ENCODE results near the gene STARD3. TPM values are rescaled to one million over a fixed set of nuclear protein-coding genes. Genes with fewer than 3 reads are reported as not detected.

The STARD3 gene
- total and polyA plus RNA-seq, 4 donors = 27.4 to 79.7 (median 64.8) TPM

- Histone ChIP-seq H3K27me3 (ENCODE audit: control insufficient read depth in 3 of 3, insufficient read depth in 3 of 3, low read length in 2 of 3) (peaks cover 3 to 57% (median 34%) of the 10 kb centered on the region in 3 donors), H3K9ac (ENCODE audit: insufficient read depth in 1 of 2, low read length in 2 of 2) (no peak overlapping the region), H3K27ac (ENCODE audit: low read depth in 1 of 2, low read length in 1 of 2) (no peak overlapping the region), H3K4me3 (no peak overlapping the region), H3K36me3 (ENCODE audit: control insufficient read depth in 4 of 4, insufficient read depth in 4 of 4, low read length in 4 of 4) (no peaks in the 10 kb centered on the region), H3K9me3 (ENCODE audit: control insufficient read depth in 4 of 4, insufficient read depth in 3 of 4, low read length in 3 of 4) (peaks cover 0 to 3% (median 0%) of the 10 kb centered on the region in 4 donors), H3K4me1 (ENCODE audit: control insufficient read depth in 5 of 5, insufficient read depth in 5 of 5, low read length in 5 of 5) (peaks cover 0 to 4% (median 0%) of the 10 kb centered on the region in 5 donors)
- no peak for TF ChIP-seq CTCF (IDR thresholded peaks at IDR 0.05; ENCODE audit: control extremely low read depth, extremely low read depth)
- 79 to 81% methylated on average over 2 of the region's 2 CpGs for WGBS, 2 donors
- DNase-seq = no peak
- no peak for ATAC-seq (ENCODE audit: insufficient read depth, low FRiP score)
Observed at GRCh38 chr17:39593371-39593770, 43.6 kb upstream of the STARD3 start.

GRCh38 chr17:39595294-39595693 lies 41.6 kb upstream of the STARD3 start:
- Histone ChIP-seq H3K27me3 (ENCODE audit: control insufficient read depth in 3 of 3, insufficient read depth in 3 of 3, low read length in 2 of 3) (peaks cover 8 to 72% (median 53%) of the 10 kb centered on the region in 3 donors), H3K27ac (ENCODE audit: low read depth in 1 of 2, low read length in 1 of 2) (no peak overlapping the region), H3K4me1 (ENCODE audit: control insufficient read depth in 5 of 5, insufficient read depth in 5 of 5, low read length in 5 of 5) (peaks cover 0 to 14% (median 7%) of the 10 kb centered on the region in 5 donors), H3K9me3 (ENCODE audit: control insufficient read depth in 4 of 4, insufficient read depth in 3 of 4, low read length in 3 of 4) (peaks cover 0 to 6% (median 0%) of the 10 kb centered on the region in 4 donors), H3K9ac (ENCODE audit: insufficient read depth in 1 of 2, low read length in 2 of 2) (no peak overlapping the region), H3K36me3 (ENCODE audit: control insufficient read depth in 4 of 4, insufficient read depth in 4 of 4, low read length in 4 of 4) (no peaks in the 10 kb centered on the region), H3K4me3 (no peak overlapping the region)
- no peak for DNase-seq
- 19 to 22% methylated on average over 4 of the region's 4 CpGs for WGBS, 2 donors
- no peak for TF ChIP-seq CTCF (IDR thresholded peaks at IDR 0.05; ENCODE audit: control extremely low read depth, extremely low read depth)
- no peak for ATAC-seq (ENCODE audit: insufficient read depth, low FRiP score)

- ATAC-seq (ENCODE audit: insufficient read depth, low FRiP score) = no peak
- DNase-seq = no peak
- H3K27ac ChIP-seq (ENCODE audit: low read depth in 1 of 2, low read length in 1 of 2) = no peak overlapping the region
- H3K4me3 ChIP-seq = no peak overlapping the region
- 16 to 19% methylated on average over 11 of the region's 11 CpGs for WGBS, 2 donors
- peaks cover 0 to 14% (median 7%) of the 10 kb centered on the region in 5 donors for H3K4me1 ChIP-seq (ENCODE audit: control insufficient read depth in 5 of 5, insufficient read depth in 5 of 5, low read length in 5 of 5)
- no peaks in the 10 kb centered on the region for H3K36me3 ChIP-seq (ENCODE audit: control insufficient read depth in 4 of 4, insufficient read depth in 4 of 4, low read length in 4 of 4)
- H3K9ac ChIP-seq (ENCODE audit: insufficient read depth in 1 of 2, low read length in 2 of 2) = no peak overlapping the region
- H3K9me3 ChIP-seq (ENCODE audit: control insufficient read depth in 4 of 4, insufficient read depth in 3 of 4, low read length in 3 of 4) = peaks cover 0 to 6% (median 0%) of the 10 kb centered on the region in 4 donors
- TF ChIP-seq CTCF (IDR thresholded peaks at IDR 0.05; ENCODE audit: control extremely low read depth, extremely low read depth) = no peak
- peaks cover 8 to 78% (median 60%) of the 10 kb centered on the region in 3 donors for H3K27me3 ChIP-seq (ENCODE audit: control insufficient read depth in 3 of 3, insufficient read depth in 3 of 3, low read length in 2 of 3)
Observed at GRCh38 chr17:39595928-39596510, 40.9 kb upstream of the STARD3 start.

All from lung (tissue), 12 donors.